Chondrocyte (in vitro differentiated cells): ENCODE data around the gene DOK1. TPM values are rescaled to one million over a fixed set of nuclear protein-coding genes. Genes with fewer than 3 reads are reported as not detected.
"Not testable (repeated sequence)": the region's sequence is repeated elsewhere in the genome, so short reads cannot be mapped to it uniquely, and the experiment has no call there.

Source experiments
- DNase-seq: peaks from one replicate; pipeline ENCODE4 v3.0.0; 2021; ENCODE audit warnings: mixed read lengths, low spot score
- H3K27ac Mint-ChIP-seq: one replicate; pipeline ENCODE4 v1.8.0; 2021; ENCODE audit warnings: mild to moderate bottlenecking, moderate library complexity, mixed read lengths; ENCODE audit not compliant: unreplicated experiment
- H3K27me3 Mint-ChIP-seq: 2 replicates; pipeline ENCODE4 v1.8.0; 2021; ENCODE audit warnings: low read depth, mixed read lengths
- H3K36me3 Mint-ChIP-seq: 2 replicates; pipeline ENCODE4 v1.8.0; 2021; ENCODE audit warnings: low read depth, mixed read lengths
- H3K4me1 Mint-ChIP-seq: 2 replicates; pipeline ENCODE4 v1.8.0; 2021; ENCODE audit warnings: low read depth, mild to moderate bottlenecking, mixed read lengths
- H3K4me3 Mint-ChIP-seq: one replicate; pipeline ENCODE4 v1.8.0; 2021; ENCODE audit warnings: mild to moderate bottlenecking, moderate library complexity, mixed read lengths; ENCODE audit not compliant: unreplicated experiment
- H3K9me3 Mint-ChIP-seq: 2 replicates; pipeline ENCODE4 v1.8.0; 2021; ENCODE audit warnings: low read depth, mixed read lengths
- total RNA-seq: library from RNA; stranded (reverse); gene quantifications from 3 replicates; pipeline ENCODE4 v1.2.1, GENCODE V29; 2021
- TF ChIP-seq, protein P1 (sequence below): fragments of 200-600 bp; sonication (generic); IDR thresholded peaks from 2 replicates; pipeline ENCODE4 v1.5.0; 2021; ENCODE audit warnings: antibody characterized with exemption, mild to moderate bottlenecking, moderate library complexity

Gene DOK1
- total RNA-seq, 1 donor from 2014 or later = 46.0 TPM

DNA sequence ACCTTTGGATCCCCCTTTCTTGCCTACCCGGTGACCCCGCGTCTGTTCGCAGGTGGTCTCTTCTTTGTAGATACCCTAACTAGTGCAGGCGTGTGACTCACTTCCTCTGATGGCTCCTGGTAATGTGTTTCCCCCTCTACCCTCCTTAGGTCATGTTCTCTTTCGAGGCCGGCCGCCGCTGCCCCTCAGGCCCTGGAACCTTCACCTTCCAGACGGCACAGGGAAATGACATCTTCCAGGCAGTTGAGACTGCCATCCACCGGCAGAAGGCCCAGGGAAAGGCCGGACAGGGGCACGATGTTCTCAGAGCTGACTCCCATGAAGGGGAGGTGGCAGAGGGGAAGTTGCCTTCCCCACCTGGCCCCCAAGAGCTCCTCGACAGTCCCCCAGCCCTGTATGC, 1.6 kb downstream of the DOK1 start:
- Mint-ChIP-seq H3K36me3 (peaks cover 7% of the 10 kb centered on the region), H3K4me3 (peak overlapping the region; percentile 97), H3K4me1 (peaks cover 55% of the 10 kb centered on the region), H3K9me3 (no peaks in the 10 kb centered on the region), H3K27me3 (no peaks in the 10 kb centered on the region), H3K27ac (no peak overlapping the region)
- DNase-seq = no peak
- TF ChIP-seq, protein P1, sequence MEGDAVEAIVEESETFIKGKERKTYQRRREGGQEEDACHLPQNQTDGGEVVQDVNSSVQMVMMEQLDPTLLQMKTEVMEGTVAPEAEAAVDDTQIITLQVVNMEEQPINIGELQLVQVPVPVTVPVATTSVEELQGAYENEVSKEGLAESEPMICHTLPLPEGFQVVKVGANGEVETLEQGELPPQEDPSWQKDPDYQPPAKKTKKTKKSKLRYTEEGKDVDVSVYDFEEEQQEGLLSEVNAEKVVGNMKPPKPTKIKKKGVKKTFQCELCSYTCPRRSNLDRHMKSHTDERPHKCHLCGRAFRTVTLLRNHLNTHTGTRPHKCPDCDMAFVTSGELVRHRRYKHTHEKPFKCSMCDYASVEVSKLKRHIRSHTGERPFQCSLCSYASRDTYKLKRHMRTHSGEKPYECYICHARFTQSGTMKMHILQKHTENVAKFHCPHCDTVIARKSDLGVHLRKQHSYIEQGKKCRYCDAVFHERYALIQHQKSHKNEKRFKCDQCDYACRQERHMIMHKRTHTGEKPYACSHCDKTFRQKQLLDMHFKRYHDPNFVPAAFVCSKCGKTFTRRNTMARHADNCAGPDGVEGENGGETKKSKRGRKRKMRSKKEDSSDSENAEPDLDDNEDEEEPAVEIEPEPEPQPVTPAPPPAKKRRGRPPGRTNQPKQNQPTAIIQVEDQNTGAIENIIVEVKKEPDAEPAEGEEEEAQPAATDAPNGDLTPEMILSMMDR = no peak

- H3K4me1 Mint-ChIP-seq = peaks cover 49% of the 10 kb centered on the region
- no peaks in the 10 kb centered on the region for H3K27me3 Mint-ChIP-seq
- H3K36me3 Mint-ChIP-seq = peaks cover 2% of the 10 kb centered on the region
- H3K9me3 Mint-ChIP-seq = no peaks in the 10 kb centered on the region
- TF ChIP-seq, protein P1 = no peak
- no peak overlapping the region for H3K4me3 Mint-ChIP-seq
- no peak overlapping the region for H3K27ac Mint-ChIP-seq
- no peak for DNase-seq
These were observed 2.4 kb downstream of the DOK1 start for GRCh38 chr2:74556831-74557370.

GRCh38 chr2:74558284-74559230, 4.0 kb downstream of the DOK1 start:
- H3K27ac Mint-ChIP-seq = no peak overlapping the region

DNA sequence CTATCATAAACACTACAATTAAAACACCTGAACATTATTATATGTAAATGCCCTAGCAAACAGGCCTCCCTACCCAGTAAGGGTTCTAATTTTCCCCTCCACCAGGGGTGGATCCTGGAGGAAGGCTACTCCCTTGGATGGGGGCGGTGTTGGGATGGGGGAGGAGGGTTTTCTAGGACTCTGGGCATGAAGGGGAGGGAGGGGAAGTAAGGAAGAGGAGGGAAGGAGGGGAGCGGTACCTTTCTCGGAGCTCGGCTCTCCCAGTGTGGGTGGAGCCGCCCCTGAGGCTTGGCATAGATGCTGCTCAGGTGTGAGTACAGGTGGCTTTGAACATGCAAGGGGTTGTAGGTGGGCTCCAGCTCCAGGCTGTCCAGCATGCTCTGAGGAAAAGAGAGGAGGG, 5.4 kb downstream of the DOK1 start:
- no peaks in the 10 kb centered on the region for H3K36me3 Mint-ChIP-seq
- TF ChIP-seq, protein P1 = no peak
- H3K4me1 Mint-ChIP-seq = peaks cover 59% of the 10 kb centered on the region
- H3K27me3 Mint-ChIP-seq = no peaks in the 10 kb centered on the region
- H3K9me3 Mint-ChIP-seq = no peaks in the 10 kb centered on the region
- no peak for DNase-seq
- H3K4me3 Mint-ChIP-seq = no peak overlapping the region
- no peak overlapping the region for H3K27ac Mint-ChIP-seq

More at GRCh38 chr2:74558284-74559230, 4.0 kb downstream of the DOK1 start:
- no peak for DNase-seq
- Mint-ChIP-seq H3K36me3 (no peaks in the 10 kb centered on the region), H3K4me1 (peaks cover 50% of the 10 kb centered on the region), H3K27me3 (no peaks in the 10 kb centered on the region), H3K4me3 (no peak overlapping the region), H3K9me3 (no peaks in the 10 kb centered on the region)
- TF ChIP-seq, protein P1 = no peak

- Mint-ChIP-seq H3K27me3 (no peaks in the 10 kb centered on the region), H3K36me3 (no peaks in the 10 kb centered on the region), H3K9me3 (no peaks in the 10 kb centered on the region), H3K4me1 (peaks cover 52% of the 10 kb centered on the region), H3K27ac (peak overlapping the region; percentile 34), H3K4me3 (no peak overlapping the region)
- no peak for DNase-seq
- TF ChIP-seq, protein P1 = no peak
These were observed 6.1 kb downstream of the DOK1 start for GRCh38 chr2:74560591-74560990.

GRCh38 chr2:74561022-74561421, 6.5 kb downstream of the DOK1 start:
- not testable (repeated sequence) for H3K36me3 Mint-ChIP-seq, DNase-seq, H3K4me3 Mint-ChIP-seq, H3K9me3 Mint-ChIP-seq, H3K27me3 Mint-ChIP-seq, H3K27ac Mint-ChIP-seq
- peaks cover 54% of the 10 kb centered on the region for H3K4me1 Mint-ChIP-seq
